Measurements from ENCODE around the gene PRKAR1B. TPM values are rescaled to one million over a fixed set of nuclear protein-coding genes. Genes with fewer than 3 reads are reported as not detected.

The PRKAR1B gene
- total RNA-seq, 2 donors from 2014 or later = 2.0 to 3.4 TPM

- Histone ChIP-seq H3K4me3 (no peak overlapping the region), H3K9me3 (no peaks in the 10 kb centered on the region), H3K36me3 (replicated peaks in 1 of 2; ENCODE audit: insufficient read depth in 1 of 2, low read depth in 2 of 2) (no peaks in the 10 kb centered on the region), H3K27me3 (no peaks in the 10 kb centered on the region), H3K27ac (peak overlapping the region in 2 of 4 donors; percentile 72 to 75), H3K4me1 (no peaks in the 10 kb centered on the region)
- peak in 1 of 4 donors; percentile 45 for DNase-seq
- ATAC-seq = no peak
- TF ChIP-seq CTCF (IDR thresholded peaks at IDR 0.05) = no peak
- no peak for TF ChIP-seq POLR2A (IDR thresholded peaks at IDR 0.05)
- 73 to 93% methylated on average over 23 to 27 of the region's 28 CpGs for WGBS, 2 donors
- intact Hi-C loops (cut with DNase I) = no loop called here
Measured at GRCh38 chr7:604884-605531, 122.1 kb downstream of the PRKAR1B start.

GRCh38 chr7:604001-604883 lies 122.8 kb downstream of the PRKAR1B start:
- WGBS, 2 donors = 69 to 90% methylated on average over 9 to 30 of the region's 37 CpGs
- peak; percentile 41 to 79 (median 50) for DNase-seq
- peak; percentile 39 for ATAC-seq
- TF ChIP-seq POLR2A (IDR thresholded peaks at IDR 0.05) = peak in 2 of 3 donors; percentile 38 to 48
- no peak for TF ChIP-seq CTCF (IDR thresholded peaks at IDR 0.05)
- H3K27me3 ChIP-seq = no peaks in the 10 kb centered on the region
- H3K9me3 ChIP-seq = no peaks in the 10 kb centered on the region
- no peaks in the 10 kb centered on the region for H3K4me1 ChIP-seq
- H3K27ac ChIP-seq = peak overlapping the region in 3 of 4 donors; percentile 14 to 75 (median 72)
- no peaks in the 10 kb centered on the region for H3K36me3 ChIP-seq (replicated peaks in 1 of 2; ENCODE audit: insufficient read depth in 1 of 2, low read depth in 2 of 2)
- no peak overlapping the region for H3K4me3 ChIP-seq
- intact Hi-C loops (cut with DNase I) = no loop called here

- 92 to 93% methylated on average over 9 to 12 of the region's 12 CpGs for WGBS, 2 donors
- DNase-seq (no peak), ATAC-seq (peak; percentile 6)
- Histone ChIP-seq H3K9me3 (no peaks in the 10 kb centered on the region), H3K27ac (peak overlapping the region in 3 of 4 donors; percentile 14 to 75 (median 72)), H3K4me3 (no peak overlapping the region), H3K36me3 (replicated peaks in 1 of 2; ENCODE audit: insufficient read depth in 1 of 2, low read depth in 2 of 2) (no peaks in the 10 kb centered on the region), H3K27me3 (no peaks in the 10 kb centered on the region), H3K4me1 (no peaks in the 10 kb centered on the region)
- no peak for TF ChIP-seq POLR2A (IDR thresholded peaks at IDR 0.05)
- no peak for TF ChIP-seq CTCF (IDR thresholded peaks at IDR 0.05)
- intact Hi-C loops (cut with DNase I) = no loop called here
Measured at GRCh38 chr7:603152-603951, 123.7 kb downstream of the PRKAR1B start.

GRCh38 chr7:602341-603141 lies 124.5 kb downstream of the PRKAR1B start:
- 80 to 90% methylated on average over 23 to 36 of the region's 38 CpGs for WGBS, 2 donors
- no peak for TF ChIP-seq POLR2A (IDR thresholded peaks at IDR 0.05)
- Histone ChIP-seq H3K4me3 (no peak overlapping the region), H3K27ac (peak overlapping the region in 2 of 4 donors; percentile 72 to 75), H3K36me3 (replicated peaks in 1 of 2; ENCODE audit: insufficient read depth in 1 of 2, low read depth in 2 of 2) (no peaks in the 10 kb centered on the region), H3K27me3 (no peaks in the 10 kb centered on the region), H3K9me3 (no peaks in the 10 kb centered on the region), H3K4me1 (no peaks in the 10 kb centered on the region)
- peak; percentile 10 for ATAC-seq
- DNase-seq = peak in 1 of 4 donors; percentile 31
- intact Hi-C loops (cut with DNase I) = no loop called here
